K562 (cell line): ENCODE results near the gene SCYL3. TPM values are rescaled to one million over a fixed set of nuclear protein-coding genes. Genes with fewer than 3 reads are reported as not detected.

Experiments used
- KLF1 ChIP-seq: fragments of 450-650 bp; IDR thresholded peaks from 2 replicates; pipeline ENCODE4 v1.6.1; 2016; ENCODE audit warnings: missing genetic modification characterization, missing compliant biosample characterization
- NR4A1 ChIP-seq, 2 experiments: fragments of 250-450 bp in 1 of 2; fragments of 450-650 bp in 1 of 2; sonication (Bioruptor Pico) in 1 of 2; IDR thresholded peaks; 2 replicates each; pipeline versions ENCODE4 v1.4.0 to v1.6.1; 2016 to 2020; ENCODE audit warnings: mild to moderate bottlenecking in 2 of 2, missing compliant biosample characterization in 1 of 2, missing genetic modification characterization in 1 of 2, moderate library complexity in 1 of 2
- polyA plus RNA-seq, 8 experiments: library from polyadenylated mRNA; depleted of rRNA in 4 of 8; stranded (reverse) in 5 of 8; unstranded in 3 of 8; fragments of >200 nt; fragmentation: Nextera tagmentation in 2 of 8; fragmentation: Illumina TruSeq in 1 of 8; extraction: Ambion mirVana in 2 of 8; extraction: Trizol in 1 of 8; gene quantifications; 2 replicates each; pipeline versions ENCODE4 v1.2.1 to v1.2.3, GENCODE V29; 2011 to 2014; ENCODE audit warnings: inconsistent platforms in 1 of 8, missing spikeins in 1 of 8
- total RNA-seq, 7 experiments: library from RNA; depleted of rRNA in 6 of 7; stranded (reverse); fragments of >200 nt in 6 of 7; fragmentation: Illumina TruSeq in 2 of 7; extraction: Trizol in 2 of 7; gene quantifications; 2 replicates each; pipeline versions ENCODE4 v1.2.1 to v1.2.3, GENCODE V29; 2011 to 2021; ENCODE audit warnings: low replicate concordance in 1 of 7
- TF ChIP-seq, protein P1 (sequence below): fragments of 250-450 bp; sonication (Bioruptor Pico); IDR thresholded peaks from 2 replicates; pipeline ENCODE4 v1.4.0; 2020; ENCODE audit warnings: mild to moderate bottlenecking, moderate library complexity
- TF ChIP-seq, protein P2 (sequence below), 3 experiments: IDR thresholded peaks in 2 of 3; conservative IDR thresholded peaks in 1 of 3; 2 replicates each; pipeline ENCODE4 v1.5.1; 2011 to 2012; ENCODE audit warnings: low read length in 3 of 3, mild to moderate bottlenecking in 3 of 3, control low read depth in 2 of 3, improper control_type of control experiment in 1 of 3, inconsistent platforms in 1 of 3, low read depth in 1 of 3, mixed read lengths in 1 of 3, moderate library complexity in 1 of 3; ENCODE audit not compliant: insufficient read depth in 2 of 3

SCYL3 gene
- total and polyA plus RNA-seq, 9 of the 15 experiments (the other 6 are each of a cell fraction or from before 2014, with no cell fraction given): 3.6 to 11.4 (median 7.1) TPM

DNA sequence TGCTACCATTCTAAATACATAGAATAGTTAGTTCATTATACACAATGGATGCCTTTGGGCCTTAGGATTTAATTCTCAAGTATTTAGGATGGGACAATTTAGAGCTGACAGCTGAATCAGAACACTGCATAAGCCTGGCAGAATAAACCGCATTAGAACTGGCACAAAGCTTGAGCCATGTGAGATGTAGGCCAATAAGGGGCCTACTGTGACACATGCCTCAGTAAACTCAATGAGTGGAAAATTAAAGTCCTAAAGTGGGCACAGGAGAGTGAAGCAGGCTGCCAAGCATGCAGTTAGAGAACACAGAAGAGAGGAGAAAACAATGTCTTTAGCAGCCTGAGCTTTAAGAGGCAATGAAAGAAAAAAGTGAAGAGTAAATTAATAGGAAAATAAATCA is 24.3 kb downstream of the SCYL3 start (continued):
- TF ChIP-seq, protein P1, sequence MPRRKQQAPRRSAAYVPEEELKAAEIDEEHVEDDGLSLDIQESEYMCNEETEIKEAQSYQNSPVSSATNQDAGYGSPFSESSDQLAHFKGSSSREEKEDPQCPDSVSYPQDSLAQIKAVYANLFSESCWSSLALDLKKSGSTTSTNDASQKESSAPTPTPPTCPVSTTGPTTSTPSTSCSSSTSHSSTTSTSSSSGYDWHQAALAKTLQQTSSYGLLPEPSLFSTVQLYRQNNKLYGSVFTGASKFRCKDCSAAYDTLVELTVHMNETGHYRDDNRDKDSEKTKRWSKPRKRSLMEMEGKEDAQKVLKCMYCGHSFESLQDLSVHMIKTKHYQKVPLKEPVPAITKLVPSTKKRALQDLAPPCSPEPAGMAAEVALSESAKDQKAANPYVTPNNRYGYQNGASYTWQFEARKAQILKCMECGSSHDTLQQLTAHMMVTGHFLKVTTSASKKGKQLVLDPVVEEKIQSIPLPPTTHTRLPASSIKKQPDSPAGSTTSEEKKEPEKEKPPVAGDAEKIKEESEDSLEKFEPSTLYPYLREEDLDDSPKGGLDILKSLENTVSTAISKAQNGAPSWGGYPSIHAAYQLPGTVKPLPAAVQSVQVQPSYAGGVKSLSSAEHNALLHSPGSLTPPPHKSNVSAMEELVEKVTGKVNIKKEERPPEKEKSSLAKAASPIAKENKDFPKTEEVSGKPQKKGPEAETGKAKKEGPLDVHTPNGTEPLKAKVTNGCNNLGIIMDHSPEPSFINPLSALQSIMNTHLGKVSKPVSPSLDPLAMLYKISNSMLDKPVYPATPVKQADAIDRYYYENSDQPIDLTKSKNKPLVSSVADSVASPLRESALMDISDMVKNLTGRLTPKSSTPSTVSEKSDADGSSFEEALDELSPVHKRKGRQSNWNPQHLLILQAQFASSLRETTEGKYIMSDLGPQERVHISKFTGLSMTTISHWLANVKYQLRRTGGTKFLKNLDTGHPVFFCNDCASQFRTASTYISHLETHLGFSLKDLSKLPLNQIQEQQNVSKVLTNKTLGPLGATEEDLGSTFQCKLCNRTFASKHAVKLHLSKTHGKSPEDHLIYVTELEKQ (CRISPR knock-in tag): no peak
- TF ChIP-seq KLF1 (tag): no peak
- TF ChIP-seq, protein P2, sequence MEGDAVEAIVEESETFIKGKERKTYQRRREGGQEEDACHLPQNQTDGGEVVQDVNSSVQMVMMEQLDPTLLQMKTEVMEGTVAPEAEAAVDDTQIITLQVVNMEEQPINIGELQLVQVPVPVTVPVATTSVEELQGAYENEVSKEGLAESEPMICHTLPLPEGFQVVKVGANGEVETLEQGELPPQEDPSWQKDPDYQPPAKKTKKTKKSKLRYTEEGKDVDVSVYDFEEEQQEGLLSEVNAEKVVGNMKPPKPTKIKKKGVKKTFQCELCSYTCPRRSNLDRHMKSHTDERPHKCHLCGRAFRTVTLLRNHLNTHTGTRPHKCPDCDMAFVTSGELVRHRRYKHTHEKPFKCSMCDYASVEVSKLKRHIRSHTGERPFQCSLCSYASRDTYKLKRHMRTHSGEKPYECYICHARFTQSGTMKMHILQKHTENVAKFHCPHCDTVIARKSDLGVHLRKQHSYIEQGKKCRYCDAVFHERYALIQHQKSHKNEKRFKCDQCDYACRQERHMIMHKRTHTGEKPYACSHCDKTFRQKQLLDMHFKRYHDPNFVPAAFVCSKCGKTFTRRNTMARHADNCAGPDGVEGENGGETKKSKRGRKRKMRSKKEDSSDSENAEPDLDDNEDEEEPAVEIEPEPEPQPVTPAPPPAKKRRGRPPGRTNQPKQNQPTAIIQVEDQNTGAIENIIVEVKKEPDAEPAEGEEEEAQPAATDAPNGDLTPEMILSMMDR (IDR thresholded peaks at IDR 0.05 in 2 of 3, conservative IDR thresholded peaks at IDR 0.05 in 1 of 3; ENCODE audit: insufficient read depth in 2 of 3, low read depth in 1 of 3, low read length in 3 of 3): no peak
- no peak for TF ChIP-seq NR4A1 (CRISPR knock-in tag; IDR thresholded peaks at IDR 0.05)
- TF ChIP-seq NR4A1 (tag; IDR thresholded peaks at IDR 0.05): no peak
- TF ChIP-seq, all 486 proteins: peak for 0
